GM11168 (cell line): ENCODE results near the gene ABCA2.
"Not testable (repeated sequence)": the region's sequence is repeated elsewhere in the genome, so short reads cannot be mapped to it uniquely, and the experiment has no call there.

Experiments used
- in situ Hi-C: fragments of 300-500 bp; cut with MboI; formaldehyde crosslinking; loops from one replicate; pipeline ENCODE4 v1.12.0; 2022; ENCODE audit warnings: low sequenced_read_pairs; ENCODE audit not compliant: unreplicated experiment

ABCA2 gene

GRCh38 chr9:137064880-137065164 is 36.8 kb upstream of the ABCA2 start:
- in situ Hi-C loops, result no loop called here

GRCh38 chr9:137064027-137064879 is 36.2 kb upstream of the ABCA2 start:
- in situ Hi-C loops, result no loop called here

- in situ Hi-C loops, result no loop called here
Measured at GRCh38 chr9:137063311-137064026, 35.4 kb upstream of the ABCA2 start.

DNA sequence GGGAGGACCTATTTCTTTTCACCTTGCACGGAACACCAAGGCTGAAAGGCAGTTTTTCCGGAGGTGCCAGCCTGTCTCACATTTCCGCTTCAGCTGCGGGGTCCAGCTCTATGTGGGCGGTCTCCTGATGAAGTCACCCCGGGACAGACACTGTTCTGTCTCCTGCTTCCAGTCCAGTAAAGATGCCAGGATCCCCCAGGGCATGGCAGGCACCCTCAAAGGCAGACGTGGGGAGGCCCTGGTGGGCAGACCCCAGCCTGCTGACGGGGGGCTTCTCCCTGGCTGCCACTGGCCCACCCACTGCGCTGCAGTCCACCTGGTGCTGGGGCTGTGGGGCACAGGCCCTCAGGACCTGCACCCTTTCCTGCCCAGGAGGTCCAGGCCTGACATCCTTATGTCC is 34.8 kb upstream of the ABCA2 start:
- in situ Hi-C loops, result not testable (repeated sequence)

DNA sequence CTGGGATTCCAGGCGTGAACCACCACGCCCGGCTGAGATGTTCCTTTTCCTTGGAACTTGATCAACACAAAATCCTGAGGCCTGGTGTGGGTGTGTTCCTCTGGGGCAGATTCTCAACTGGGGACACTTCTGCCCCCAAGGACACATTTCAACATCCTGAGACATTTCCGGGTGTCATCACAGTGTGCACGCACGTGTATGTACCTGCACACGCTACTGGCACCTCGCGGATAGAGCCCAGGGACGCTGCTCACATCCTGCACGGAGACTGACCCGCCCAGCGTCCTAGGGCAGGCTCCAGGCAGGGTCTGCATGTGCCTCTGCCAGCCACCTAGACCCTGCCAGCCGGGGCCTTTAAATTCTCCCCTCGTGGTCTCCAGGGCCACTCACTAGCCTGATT is 34.3 kb upstream of the ABCA2 start:
- in situ Hi-C loops, result no loop called here

GRCh38 chr9:137058521-137059234 is 30.6 kb upstream of the ABCA2 start:
- in situ Hi-C loops, result no loop called here

GRCh38 chr9:137057545-137057944 is 29.5 kb upstream of the ABCA2 start:
- in situ Hi-C loops, result no loop called here

DNA sequence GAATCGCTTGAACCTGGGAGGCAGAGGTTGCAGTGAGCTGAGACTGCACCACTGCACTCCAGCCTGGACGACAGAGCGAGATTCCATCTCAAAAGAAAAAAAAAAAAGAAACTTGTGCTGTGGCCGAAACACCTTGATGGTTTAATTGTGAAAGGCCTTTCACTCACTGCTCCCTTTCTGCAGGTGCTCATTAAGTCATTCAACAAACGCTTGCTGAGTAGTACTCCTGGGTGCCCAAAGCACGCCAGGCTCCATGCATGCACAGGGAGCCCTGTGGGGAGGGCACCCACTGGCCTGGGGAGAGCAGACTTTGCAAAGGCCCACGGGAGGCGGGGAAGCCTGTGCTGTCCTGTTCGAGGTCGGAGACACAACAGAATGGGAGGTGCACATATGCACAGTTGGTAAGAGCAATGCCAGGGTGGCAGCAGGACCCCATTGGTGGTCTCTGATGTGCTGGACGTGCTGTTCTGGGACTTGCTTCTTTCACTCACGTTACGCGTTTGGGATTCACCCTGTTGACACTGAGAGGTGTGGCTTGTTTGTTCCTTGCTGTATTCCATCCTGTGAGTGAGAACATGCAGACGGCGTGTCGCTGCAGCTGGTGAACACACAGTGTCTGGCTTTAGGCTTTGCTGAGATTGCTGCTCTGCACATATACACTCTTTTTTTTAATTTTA is 28.8 kb upstream of the ABCA2 start:
- in situ Hi-C loops, result no loop called here

DNA sequence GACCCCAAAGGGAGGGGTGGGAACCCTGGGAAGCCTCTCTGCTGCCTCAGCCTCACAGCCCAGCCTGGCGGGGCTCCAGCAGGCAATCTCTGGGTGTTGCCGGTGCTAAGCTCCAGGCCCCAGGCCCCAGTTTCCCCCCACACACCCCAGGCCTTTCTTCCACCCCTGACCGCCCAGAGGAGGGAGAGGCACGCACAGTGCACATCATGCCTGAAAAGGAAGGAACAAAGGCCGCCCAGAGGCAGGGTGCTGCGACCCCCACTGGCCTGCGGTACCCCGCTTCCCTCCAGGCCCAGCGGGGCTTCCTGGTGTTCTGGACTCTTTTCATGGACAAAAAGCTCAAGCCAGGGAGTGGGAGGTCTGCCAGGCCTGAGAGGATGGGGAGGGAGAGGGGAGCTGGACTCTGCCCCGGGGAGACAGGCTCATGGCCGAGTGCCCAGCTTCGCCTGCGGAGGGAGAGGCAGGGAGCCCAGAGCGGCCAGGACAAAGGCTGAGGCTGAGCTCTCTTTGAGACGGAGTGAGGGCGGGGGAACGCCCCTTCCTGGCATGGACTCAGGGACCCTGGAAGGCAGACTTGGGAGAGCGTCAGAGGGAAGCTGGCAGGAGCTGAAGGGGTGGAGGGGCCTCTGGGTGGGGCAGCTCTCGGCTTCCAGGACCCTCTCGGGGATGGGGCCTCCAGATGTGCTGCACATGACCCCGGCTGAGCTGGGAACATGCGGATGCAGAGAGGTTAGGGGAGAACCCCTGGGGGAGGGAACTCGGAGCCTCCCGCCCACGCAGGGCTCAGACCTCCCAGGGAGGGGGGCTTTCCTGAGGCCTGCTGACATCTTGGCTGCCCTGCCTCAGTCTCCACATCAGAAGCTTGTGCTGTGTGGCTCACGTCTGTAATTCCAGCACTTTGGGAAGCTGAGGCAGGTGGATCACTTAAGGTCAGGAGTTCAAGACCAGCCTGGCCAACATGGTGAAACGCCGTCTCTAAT is 27.6 kb upstream of the ABCA2 start:
- in situ Hi-C loops, result no loop called here

GRCh38 chr9:137054932-137055384 is 26.9 kb upstream of the ABCA2 start:
- in situ Hi-C loops, result no loop called here

DNA sequence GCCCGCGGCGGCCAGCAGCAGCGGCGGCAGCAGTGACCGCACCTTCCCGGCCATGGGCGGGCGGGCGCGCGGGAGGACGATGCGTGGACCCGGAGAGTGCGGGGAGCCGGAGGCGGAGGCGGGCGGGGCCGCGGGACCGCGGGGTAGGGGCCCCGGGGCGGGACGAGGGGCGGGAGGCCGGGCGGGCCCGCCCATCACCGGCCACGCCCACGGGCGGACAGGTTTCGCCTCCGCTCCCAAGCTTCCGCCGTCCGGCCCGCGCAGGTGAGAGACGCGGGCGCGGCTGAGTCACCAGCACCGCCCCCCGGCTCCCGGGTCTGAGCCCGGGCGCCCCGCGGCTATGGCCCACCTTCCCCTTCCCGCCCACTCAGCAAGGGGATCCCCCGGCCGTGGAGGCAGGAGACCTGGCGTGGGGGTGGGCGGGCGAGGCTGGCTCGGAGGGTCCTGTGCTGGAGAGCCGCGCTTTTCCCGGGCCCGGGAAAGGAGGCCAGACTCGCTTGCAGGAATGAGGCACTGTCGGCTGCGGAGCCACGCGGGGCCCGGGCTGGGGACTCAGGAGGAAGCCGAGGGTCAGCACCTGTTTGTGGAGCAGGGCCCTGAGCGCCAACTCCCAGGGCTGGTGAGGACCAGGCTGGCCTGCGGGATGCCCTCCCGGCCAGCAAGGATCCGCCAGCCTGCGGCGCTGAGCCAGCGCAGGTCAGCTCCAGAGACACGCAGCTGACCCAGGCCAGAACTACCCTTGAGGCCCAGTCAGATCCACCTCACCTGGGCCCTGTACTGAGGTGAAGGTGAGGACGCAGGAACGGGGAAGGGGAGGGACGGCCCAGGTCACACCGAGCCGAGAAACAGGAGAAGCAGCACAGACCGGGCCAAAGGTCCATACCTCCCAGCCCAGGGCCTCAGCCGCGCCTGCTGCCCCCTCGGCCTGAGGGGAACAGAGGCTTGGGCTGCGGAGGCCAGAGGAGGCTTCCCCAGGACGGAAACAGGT is 26.2 kb upstream of the ABCA2 start, which contains the start of gene ENTPD2:
Gene ENTPD2 (minus strand): TSS at position 118 of the 988 bp plus-strand sequence. CDS start 64 bp downstream, at position 54.
- in situ Hi-C loops, result no loop called here

DNA sequence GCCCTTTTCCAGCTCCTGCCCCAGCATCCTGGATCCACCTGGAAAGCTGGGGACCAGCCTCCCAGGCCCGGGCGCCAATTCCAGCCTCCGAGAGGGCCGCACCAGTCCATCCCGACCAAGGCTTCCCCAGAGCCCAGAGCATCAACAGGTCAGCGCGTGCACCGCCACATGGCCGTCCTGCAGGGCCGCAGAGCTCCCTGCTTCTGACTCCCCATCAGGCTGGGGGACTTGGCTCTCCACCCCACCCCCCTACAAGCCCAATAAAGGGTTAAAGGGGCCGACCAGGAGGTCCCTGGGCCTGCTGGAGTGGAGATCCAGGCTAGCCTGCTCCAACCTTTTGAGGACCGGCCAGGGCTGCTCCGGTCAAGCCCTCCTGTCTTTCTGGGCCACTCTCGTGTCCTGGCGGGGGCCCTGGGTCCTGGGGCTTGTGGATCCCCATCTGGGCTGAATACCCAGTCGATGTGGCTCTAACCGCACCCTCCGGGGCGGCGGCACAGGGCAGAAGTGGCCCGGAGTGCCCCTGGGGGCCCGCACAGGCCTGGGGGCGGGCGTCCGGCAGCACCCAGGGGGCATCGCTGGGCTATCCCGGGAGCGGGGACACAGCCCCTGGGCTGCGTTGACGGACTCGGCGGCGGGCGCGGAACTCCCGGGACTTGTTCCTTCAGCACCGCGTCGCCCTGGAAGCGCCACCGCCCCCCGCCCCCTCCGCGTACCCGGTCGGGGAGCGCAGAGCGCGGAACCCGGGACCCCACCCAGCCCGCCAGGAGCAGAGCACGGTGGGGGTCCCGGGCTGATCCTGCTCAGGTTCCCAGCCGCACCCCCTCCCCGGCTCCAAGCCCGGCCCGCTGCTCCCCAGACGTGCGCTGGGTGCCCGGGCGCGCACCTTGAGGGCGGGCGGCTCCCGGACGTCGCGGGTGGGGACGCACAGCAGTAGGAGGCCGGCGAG is 25.2 kb upstream of the ABCA2 start:
- in situ Hi-C loops, result no loop called here

- in situ Hi-C loops, result no loop called here
Measured at GRCh38 chr9:137052293-137052692, 24.3 kb upstream of the ABCA2 start.

DNA sequence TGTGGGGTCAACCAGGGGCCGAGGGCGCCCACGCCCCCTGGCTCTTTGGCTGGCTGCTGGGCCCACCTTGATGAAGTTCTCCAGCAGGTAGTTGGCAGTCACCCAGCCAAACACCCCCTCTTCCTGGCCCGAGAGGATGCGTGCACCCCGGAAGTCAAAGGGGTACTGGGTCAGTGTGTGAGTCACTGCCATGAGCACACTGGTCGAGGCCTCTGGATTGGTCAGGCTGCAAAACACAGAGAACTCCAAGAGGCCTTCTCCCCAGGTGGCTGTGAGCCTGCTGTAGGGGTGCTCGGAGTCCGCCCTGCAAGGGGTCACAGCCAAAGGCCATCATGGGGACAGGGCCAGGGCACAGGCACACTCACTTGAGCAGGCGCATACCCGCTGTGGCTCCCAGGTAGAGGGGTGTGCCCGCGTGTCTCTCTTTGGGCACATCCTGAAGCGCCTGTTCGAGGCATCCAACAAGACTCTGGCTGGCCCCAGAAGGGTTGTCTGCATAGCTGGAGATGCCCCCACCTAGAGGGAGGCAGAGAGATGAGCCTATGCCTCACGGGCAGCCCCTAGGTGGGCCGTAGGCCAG is 23.2 kb upstream of the ABCA2 start:
- in situ Hi-C loops, result no loop called here

GRCh38 chr9:137050570-137050969 is 22.5 kb upstream of the ABCA2 start:
- in situ Hi-C loops, result no loop called here

GRCh38 chr9:137049544-137050449 is 21.8 kb upstream of the ABCA2 start:
- in situ Hi-C loops, result no loop called here
